ENCODE results near the gene MLLT3.

DNA sequence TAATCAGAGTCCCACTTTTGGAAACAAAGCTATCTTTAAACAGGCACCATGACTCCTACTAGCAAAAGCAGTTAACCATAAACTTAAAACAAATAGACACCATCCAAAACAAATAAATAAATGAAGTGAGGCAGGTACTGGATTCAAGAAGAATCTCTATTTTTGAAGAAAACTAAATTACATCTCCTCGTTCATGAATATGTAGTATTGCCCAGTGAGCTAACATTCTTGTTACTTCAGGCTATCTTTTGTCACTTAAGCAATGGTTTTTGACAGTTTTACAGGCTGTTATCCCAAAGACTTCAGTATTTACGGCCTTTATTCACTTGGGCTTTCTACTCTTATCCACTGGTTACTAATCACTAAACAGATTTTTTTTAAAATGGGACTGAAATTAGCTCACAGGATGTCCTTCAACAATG, 242.5 kb downstream of the MLLT3 start:
- no peak for TF ChIP-seq POLR2AphosphoS5 (IDR thresholded peaks at IDR 0.05; ENCODE audit: low read depth, low read length)
- no peak for TF ChIP-seq POLR2A (IDR thresholded peaks at IDR 0.05; ENCODE audit: low read depth, low read length)

Measured in GM12892 (cell line).